Measurements from ENCODE around the gene PYHIN1.
"Not testable (repeated sequence)": the region's sequence is repeated elsewhere in the genome, so short reads cannot be mapped to it uniquely, and the experiment has no call there.

The PYHIN1 gene

DNA sequence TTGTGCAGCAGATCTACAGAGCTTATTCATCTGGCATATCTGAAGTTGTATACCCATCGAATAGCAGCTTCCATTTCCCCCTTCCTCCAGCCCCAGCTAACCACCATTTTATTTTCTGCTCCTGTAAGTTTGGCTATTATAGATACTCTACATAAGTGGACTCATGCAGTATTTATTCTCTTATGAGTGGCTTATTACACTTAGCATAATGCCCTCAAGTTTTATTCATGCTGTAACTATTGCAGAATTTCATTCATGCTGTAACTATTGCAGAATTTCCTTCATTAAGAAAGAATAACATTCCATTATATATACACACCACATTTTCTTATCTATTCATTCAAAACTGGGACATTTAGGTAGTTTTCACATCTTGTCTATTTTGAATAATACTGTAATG lies 47.9 kb downstream of the PYHIN1 start:
- DNase-seq (ENCODE audit: low read depth, low spot score) = no peak

DNA sequence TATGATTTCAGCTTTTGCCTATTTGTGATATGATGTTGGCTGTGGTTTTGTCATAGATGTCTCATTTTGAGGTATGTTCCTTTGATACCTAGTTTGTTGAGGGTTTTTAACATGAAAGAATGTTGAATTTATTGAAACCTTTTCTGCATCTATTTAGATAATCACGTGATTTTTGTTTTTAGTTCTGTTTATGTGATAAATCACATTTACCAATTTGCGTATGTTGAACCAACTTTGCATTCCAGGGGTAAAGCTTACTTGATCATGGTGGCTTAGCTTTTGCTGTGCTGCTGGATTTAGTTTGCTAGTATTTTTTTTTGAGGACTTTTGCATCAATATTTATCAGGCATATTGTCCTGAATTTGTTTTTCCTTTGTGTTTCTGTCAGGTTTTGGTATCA lies 51.9 kb downstream of the PYHIN1 start:
- DNase-seq (ENCODE audit: low read depth, low spot score) = no peak

DNA sequence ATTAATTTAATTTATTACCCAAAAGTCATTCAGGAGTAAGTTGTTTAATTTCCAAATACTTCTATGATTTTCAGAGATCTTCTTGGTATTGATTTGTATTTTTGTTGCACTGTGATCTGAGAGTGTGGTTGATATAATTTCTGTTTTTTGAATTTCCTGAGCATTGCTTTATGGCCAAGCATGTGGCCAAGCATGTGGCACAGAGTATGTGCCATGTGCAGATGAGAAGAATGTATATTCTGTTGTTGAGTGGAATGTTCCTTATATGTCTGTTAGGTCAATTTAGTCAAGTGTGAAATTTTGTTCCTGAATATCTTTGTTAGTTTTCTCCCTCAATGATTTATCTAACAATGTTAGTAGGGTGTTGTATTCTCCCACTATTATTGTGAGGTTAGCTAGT lies 53.0 kb downstream of the PYHIN1 start:
- no peak for DNase-seq (ENCODE audit: low read depth, low spot score)

- no peak for DNase-seq (ENCODE audit: low read depth, low spot score)
These were observed 58.1 kb downstream of the PYHIN1 start for GRCh38 chr1:158989424-158989823.

DNA sequence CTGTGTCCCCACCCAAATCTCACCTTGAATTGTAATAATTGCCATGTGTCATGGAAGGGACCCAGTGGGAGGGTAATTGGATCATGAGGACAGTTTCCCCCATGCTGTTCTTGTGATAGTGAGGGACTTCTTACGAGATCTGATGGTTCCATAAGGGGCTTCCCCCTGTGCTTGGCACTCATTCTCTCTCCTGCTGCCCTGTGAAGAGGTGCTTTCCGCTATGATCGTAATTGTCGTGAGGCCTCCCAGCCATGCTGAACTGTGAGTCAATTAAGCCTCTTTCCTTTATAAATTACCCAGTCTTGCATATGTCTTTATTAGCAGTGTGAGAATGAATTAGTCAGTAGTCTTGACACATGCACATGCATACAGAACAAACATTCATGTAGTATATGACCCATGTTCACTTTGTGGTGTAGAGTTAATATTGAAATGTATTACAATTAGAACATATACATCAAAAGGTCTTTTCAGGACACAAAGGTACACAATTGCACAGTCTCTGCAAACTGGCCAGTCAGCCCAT lies 61.5 kb downstream of the PYHIN1 start:
- DNase-seq (ENCODE audit: low read depth, low spot score) = no peak

DNA sequence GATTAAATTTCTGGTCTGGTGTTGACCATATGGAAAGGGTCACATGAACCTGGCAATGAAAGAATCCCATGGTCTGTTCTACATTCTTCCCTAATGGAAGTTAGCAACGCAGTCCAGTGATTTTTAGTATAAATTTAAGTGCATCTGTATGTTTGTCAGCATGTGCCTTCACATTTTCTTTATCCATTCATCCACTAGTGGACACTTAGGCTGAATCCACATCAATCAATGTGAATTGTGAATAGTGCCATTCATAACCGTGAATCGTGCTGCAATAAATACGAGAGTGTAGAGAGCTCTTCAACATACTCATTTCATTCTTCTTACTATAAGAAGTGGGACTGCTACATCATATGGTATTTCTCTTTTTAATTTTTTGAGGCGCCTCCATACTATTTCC lies 65.6 kb downstream of the PYHIN1 start:
- no peak for DNase-seq (ENCODE audit: low read depth, low spot score)

DNA sequence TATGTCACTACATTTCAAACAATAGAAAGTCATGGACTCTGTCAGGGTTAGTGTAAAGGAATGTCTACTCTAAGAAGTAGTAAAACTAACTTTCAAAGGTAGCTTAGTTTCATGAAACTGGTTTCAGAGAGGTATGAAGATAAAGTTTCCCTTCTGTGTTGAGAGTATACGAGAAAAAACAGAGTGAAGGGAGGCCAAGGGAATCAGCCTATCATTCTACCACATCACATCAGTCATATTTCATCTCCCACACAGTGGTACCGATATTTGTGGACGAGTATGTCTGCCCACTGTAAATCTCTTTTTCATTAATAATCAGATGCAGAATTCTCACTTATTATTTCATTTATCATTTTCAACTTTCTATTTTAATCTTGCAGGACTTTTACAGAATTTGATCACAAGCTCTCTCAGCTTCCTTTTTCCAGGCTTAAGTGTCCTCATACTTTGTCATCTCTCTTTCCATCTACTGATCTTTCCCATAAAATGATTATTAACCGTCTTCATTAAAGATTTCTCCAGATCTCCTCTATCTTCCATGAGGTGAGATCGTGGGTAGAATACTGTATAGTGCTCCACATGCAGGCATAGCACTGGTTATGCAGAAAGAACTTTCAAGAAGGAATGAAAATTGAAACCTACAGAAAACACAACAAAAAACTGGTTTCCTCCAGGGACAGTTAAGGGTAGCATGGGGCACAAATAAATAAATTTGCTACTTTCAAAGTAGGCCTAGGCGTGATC lies 66.9 kb downstream of the PYHIN1 start:
- DNase-seq (ENCODE audit: low read depth, low spot score) = no peak

DNA sequence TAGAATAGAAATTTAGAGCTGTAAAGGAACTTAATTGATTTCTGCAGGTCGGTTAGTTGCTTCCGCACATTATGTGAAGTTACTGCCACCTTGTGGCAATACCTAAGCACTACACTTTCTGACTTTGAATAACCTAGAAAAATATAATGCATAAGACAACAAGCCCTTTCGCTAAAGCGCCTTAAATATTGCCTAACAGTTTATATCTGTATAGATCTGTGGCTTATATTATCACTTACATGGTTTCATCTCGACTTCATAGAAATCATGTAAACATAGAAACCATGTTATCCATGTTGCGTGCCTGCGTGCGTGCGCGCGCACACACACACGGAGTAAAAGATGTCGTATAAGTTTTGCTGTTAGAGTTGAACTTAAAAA lies 67.4 kb downstream of the PYHIN1 start:
- DNase-seq (ENCODE audit: low read depth, low spot score) = peak; percentile 54

DNA sequence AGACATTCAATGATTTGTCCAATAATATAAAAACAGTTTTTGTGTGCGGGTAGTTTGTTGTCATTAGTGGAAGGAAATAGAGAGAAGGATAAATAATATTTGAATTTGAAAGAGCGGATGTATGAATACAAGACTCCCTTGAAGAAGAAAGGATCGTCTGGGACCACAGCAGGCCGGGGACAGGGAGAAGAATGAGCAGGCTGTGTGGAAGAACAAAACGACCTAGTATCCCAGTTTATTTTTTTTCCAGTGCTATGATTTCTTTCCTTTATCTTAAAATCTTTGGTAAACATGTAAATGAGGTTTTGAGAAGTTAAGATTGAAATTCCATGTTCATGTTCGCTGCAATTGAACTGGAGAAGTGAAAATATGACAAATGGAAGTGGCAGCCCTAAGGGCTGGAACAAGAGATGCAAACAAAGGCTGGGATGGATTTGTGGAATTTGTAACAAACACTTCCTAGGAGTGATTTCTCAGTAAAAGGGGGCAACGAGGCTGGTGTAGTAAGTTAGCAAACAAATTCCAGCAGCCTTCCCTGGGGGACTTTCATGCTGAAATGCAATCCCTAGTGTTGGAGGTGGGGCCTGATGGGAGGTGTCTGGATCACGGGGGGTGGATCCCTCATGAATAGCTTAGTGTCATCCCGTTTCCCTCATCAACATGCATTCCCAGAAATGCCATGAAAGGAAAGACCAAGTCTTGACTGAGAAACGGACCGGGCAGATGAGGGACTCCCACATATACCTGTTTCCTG lies 68.1 kb downstream of the PYHIN1 start:
- DNase-seq (ENCODE audit: low read depth, low spot score) = peak; percentile 97

DNA sequence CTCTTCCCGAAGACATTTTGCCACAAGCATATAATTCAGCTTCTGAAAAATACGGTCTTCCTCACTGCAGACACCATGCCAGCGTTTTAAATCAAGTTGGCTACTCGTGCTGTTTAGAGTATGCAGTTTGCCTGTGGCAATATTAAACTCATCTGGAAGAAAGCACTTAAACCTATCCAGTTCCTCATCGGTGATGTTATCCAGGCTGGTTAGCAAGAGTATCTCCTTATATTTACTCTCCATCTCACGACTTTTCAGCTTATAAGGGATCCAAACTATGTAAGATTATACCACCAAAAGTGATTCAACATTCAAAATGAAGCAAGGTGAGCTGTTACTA lies 68.7 kb downstream of the PYHIN1 start:
- no peak for DNase-seq (ENCODE audit: low read depth, low spot score)

GRCh38 chr1:159000625-159001024 lies 69.3 kb downstream of the PYHIN1 start:
- DNase-seq (ENCODE audit: low read depth, low spot score) = peak; percentile 51

- DNase-seq (ENCODE audit: low read depth, low spot score) = no peak
These were observed 73.8 kb downstream of the PYHIN1 start for GRCh38 chr1:159005161-159005560.

- peak; percentile 85 for DNase-seq (ENCODE audit: low read depth, low spot score)
These were observed 74.3 kb downstream of the PYHIN1 start for GRCh38 chr1:159005676-159006075.

DNA sequence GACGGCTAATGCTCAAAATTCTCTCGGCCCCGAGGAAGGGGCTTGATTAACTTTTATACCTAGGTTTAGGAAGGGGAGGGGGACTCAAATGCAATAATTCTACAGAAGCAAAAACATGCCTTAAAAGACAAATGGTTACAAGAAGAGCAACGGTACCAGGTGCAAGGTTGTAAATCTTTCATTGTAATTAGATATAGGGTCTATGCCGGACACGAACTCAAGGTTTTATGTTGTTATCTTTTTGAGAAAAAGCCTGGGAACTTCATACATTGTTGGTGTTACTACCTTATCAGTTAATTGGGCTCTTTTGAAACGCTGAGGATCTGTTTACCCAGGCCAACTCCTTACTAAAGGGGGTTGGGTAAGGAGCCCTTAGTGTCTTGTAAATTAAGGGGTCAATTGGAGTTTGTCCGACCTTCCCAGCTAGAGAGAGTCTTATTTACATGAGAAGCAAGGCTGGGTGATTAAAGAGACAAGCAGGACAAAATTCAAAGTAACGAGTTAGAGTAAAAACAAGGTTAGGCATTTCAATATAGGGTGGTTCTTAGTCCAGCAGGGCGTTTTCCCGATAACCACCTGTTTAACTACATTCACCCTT lies 75.0 kb downstream of the PYHIN1 start:
- DNase-seq (ENCODE audit: low read depth, low spot score) = peak; percentile 76

- DNase-seq (ENCODE audit: low read depth, low spot score) = no peak
These were observed 76.4 kb downstream of the PYHIN1 start for GRCh38 chr1:159007726-159008125.

DNA sequence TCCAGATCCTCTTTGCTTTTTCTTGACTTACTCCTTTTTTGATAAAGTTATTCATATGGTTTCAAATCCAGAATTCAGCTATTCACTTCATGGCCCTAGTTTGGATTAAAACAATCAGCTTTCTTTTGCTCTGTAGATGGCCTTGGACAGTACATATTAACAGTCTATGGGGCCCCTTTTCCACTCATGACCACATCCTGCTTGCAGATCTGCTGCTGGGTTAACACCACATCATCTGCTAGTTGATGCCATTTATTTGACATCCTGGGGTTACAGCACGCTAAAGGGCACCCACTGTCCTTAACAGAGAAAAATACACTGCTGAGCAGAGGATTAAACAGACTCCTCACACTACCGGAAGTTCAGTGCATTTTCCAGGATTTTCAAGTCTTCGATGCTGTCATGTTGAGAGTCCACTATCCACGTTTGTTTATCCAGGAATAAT lies 77.4 kb downstream of the PYHIN1 start:
- DNase-seq (ENCODE audit: low read depth, low spot score) = no peak

- no peak for DNase-seq (ENCODE audit: low read depth, low spot score)
These were observed 77.9 kb downstream of the PYHIN1 start for GRCh38 chr1:159009287-159009686.

GRCh38 chr1:159009704-159010361 lies 78.5 kb downstream of the PYHIN1 start, which contains the start of gene IFI16:
IFI16 (plus strand) TSS chr1:159009907; CDS start chr1:159014681, 4,774 bp downstream.
- DNase-seq (ENCODE audit: low read depth, low spot score) = peak; percentile 25

GRCh38 chr1:159010391-159010790 lies 79.0 kb downstream of the PYHIN1 start:
- DNase-seq (ENCODE audit: low read depth, low spot score) = no peak

GRCh38 chr1:159011001-159011400 lies 79.6 kb downstream of the PYHIN1 start:
- DNase-seq (ENCODE audit: low read depth, low spot score) = not testable (repeated sequence)

GRCh38 chr1:159011751-159012150 lies 80.4 kb downstream of the PYHIN1 start:
- DNase-seq (ENCODE audit: low read depth, low spot score) = no peak

- peak; percentile 21 for DNase-seq (ENCODE audit: low read depth, low spot score)
These were observed 81.1 kb downstream of the PYHIN1 start for GRCh38 chr1:159012495-159012894.

Data from ELF-1 (cell line).